HepG2 (cell line): ENCODE data around the gene CDC37L1. TPM values are rescaled to one million over a fixed set of nuclear protein-coding genes. Genes with fewer than 3 reads are reported as not detected.

Source experiments
- AGO1 ChIP-seq: fragments of 200-400 bp; formaldehyde crosslinking; IDR thresholded peaks from 2 replicates; pipeline ENCODE4 v1.6.1; 2017; ENCODE audit warnings: mild to moderate bottlenecking, low read depth, low read length, moderate library complexity; ENCODE audit not compliant: poor library complexity, severe bottlenecking
- HHEX ChIP-seq: IDR thresholded peaks from 2 replicates; pipeline ENCODE4 v1.6.1; 2016; ENCODE audit warnings: control low read depth
- JUNB ChIP-seq: sonication (generic); formaldehyde crosslinking; IDR thresholded peaks from 2 replicates; pipeline ENCODE4 v1.8.0; 2022; ENCODE audit warnings: missing genetic modification reagents, mild to moderate bottlenecking, borderline replicate concordance
- MAZ ChIP-seq, 2 experiments: sonication (generic) in 1 of 2; formaldehyde crosslinking in 1 of 2; IDR thresholded peaks; 2 replicates each; pipeline versions ENCODE4 v1.5.0 to v1.6.1; 2012 to 2020; ENCODE audit warnings: low read depth in 2 of 2, mild to moderate bottlenecking in 2 of 2, borderline replicate concordance in 1 of 2, improper control_type of control experiment in 1 of 2, low read length in 1 of 2, missing genetic modification reagents in 1 of 2, moderate library complexity in 1 of 2
- NFKBIZ ChIP-seq: IDR thresholded peaks from 2 replicates; pipeline ENCODE4 v1.6.1; 2018; ENCODE audit warnings: missing genetic modification reagents, missing compliant biosample characterization
- TBX3 ChIP-seq: fragments of 450-650 bp; IDR thresholded peaks from 2 replicates; pipeline ENCODE4 v1.6.1; 2017; ENCODE audit warnings: antibody characterized with exemption, mild to moderate bottlenecking, inconsistent platforms, borderline replicate concordance
- TCF12 ChIP-seq, 2 experiments: fragments of 450-650 bp in 1 of 2; sonication (generic) in 1 of 2; formaldehyde crosslinking in 1 of 2; IDR thresholded peaks; 2 replicates each; pipeline versions ENCODE4 v1.6.1 to v1.8.0; 2017 to 2022; ENCODE audit warnings: antibody characterized with exemption in 1 of 2, mild to moderate bottlenecking in 1 of 2, missing genetic modification reagents in 1 of 2, moderate library complexity in 1 of 2
- ZBTB49 ChIP-seq: sonication (generic); formaldehyde crosslinking; IDR thresholded peaks from 2 replicates; pipeline ENCODE4 v1.4.0; 2020; ENCODE audit warnings: missing genetic modification reagents, borderline replicate concordance
- ZFAT ChIP-seq: sonication (generic); formaldehyde crosslinking; conservative IDR thresholded peaks from 2 replicates; pipeline ENCODE4 v1.8.1; 2023; ENCODE audit warnings: missing genetic modification reagents, inconsistent platforms
- ZKSCAN5 ChIP-seq: sonication (generic); formaldehyde crosslinking; IDR thresholded peaks from 2 replicates; pipeline ENCODE4 v1.5.1; 2020; ENCODE audit warnings: mild to moderate bottlenecking, missing genetic modification reagents
- polyA plus RNA-seq, 8 experiments: library from polyadenylated mRNA; depleted of rRNA in 3 of 8; stranded (reverse) in 7 of 8; unstranded in 1 of 8; fragments of >200 nt; fragmentation: Illumina TruSeq in 4 of 8; extraction: Trizol in 4 of 8; gene quantifications; 2 replicates each; pipeline versions ENCODE4 v1.2.1 to v1.2.3, GENCODE V29; 2011 to 2016; ENCODE audit warnings: low read depth in 4 of 8, missing spikeins in 1 of 8, mixed read lengths in 1 of 8; ENCODE audit not compliant: insufficient read depth in 1 of 8
- total RNA-seq, 5 experiments: library from RNA; depleted of rRNA; stranded (reverse); fragments of >200 nt; fragmentation: Illumina TruSeq; extraction: Trizol; gene quantifications; 2 replicates each; pipeline ENCODE4 v1.2.3, GENCODE V29; 2016; ENCODE audit warnings: low read depth in 1 of 5
- TF ChIP-seq, protein P1 (sequence below): sonication (generic); formaldehyde crosslinking; IDR thresholded peaks from 2 replicates; pipeline ENCODE4 v1.5.1; 2020; ENCODE audit warnings: mild to moderate bottlenecking, missing genetic modification reagents, borderline replicate concordance
- TF ChIP-seq, protein P2 (sequence below): IDR thresholded peaks from 2 replicates; pipeline ENCODE4 v1.6.1; 2012; ENCODE audit warnings: low read depth, low read length, improper control_type of control experiment
- TF ChIP-seq, protein P3 (sequence below): sonication (generic); formaldehyde crosslinking; IDR thresholded peaks from 2 replicates; pipeline ENCODE4 v1.4.0; 2020; ENCODE audit warnings: missing genetic modification reagents, borderline replicate concordance

Gene CDC37L1
- total and polyA plus RNA-seq, 2 of the 13 experiments (the other 11 are each of a cell fraction or from before 2014, with no cell fraction given), result 5.5 to 17.0 TPM

- TF ChIP-seq, protein P1, sequence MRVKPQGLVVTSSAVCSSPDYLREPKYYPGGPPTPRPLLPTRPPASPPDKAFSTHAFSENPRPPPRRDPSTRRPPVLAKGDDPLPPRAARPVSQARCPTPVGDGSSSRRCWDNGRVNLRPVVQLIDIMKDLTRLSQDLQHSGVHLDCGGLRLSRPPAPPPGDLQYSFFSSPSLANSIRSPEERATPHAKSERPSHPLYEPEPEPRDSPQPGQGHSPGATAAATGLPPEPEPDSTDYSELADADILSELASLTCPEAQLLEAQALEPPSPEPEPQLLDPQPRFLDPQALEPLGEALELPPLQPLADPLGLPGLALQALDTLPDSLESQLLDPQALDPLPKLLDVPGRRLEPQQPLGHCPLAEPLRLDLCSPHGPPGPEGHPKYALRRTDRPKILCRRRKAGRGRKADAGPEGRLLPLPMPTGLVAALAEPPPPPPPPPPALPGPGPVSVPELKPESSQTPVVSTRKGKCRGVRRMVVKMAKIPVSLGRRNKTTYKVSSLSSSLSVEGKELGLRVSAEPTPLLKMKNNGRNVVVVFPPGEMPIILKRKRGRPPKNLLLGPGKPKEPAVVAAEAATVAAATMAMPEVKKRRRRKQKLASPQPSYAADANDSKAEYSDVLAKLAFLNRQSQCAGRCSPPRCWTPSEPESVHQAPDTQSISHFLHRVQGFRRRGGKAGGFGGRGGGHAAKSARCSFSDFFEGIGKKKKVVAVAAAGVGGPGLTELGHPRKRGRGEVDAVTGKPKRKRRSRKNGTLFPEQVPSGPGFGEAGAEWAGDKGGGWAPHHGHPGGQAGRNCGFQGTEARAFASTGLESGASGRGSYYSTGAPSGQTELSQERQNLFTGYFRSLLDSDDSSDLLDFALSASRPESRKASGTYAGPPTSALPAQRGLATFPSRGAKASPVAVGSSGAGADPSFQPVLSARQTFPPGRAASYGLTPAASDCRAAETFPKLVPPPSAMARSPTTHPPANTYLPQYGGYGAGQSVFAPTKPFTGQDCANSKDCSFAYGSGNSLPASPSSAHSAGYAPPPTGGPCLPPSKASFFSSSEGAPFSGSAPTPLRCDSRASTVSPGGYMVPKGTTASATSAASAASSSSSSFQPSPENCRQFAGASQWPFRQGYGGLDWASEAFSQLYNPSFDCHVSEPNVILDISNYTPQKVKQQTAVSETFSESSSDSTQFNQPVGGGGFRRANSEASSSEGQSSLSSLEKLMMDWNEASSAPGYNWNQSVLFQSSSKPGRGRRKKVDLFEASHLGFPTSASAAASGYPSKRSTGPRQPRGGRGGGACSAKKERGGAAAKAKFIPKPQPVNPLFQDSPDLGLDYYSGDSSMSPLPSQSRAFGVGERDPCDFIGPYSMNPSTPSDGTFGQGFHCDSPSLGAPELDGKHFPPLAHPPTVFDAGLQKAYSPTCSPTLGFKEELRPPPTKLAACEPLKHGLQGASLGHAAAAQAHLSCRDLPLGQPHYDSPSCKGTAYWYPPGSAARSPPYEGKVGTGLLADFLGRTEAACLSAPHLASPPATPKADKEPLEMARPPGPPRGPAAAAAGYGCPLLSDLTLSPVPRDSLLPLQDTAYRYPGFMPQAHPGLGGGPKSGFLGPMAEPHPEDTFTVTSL (CRISPR knock-in tag), result peak; percentile 82; the same call in 1 of the 2 replicates
- TF ChIP-seq ZFAT (CRISPR knock-in tag) (no peak), JUNB (CRISPR knock-in tag) (no peak), AGO1 (no peak), ZBTB49 (CRISPR knock-in tag) (no peak), TCF12 (IDR thresholded peaks at IDR 0.05) (no peak), TCF12 (CRISPR knock-in tag; IDR thresholded peaks at IDR 0.05) (no peak), HHEX (CRISPR knock-in tag) (peak; percentile 61), MAZ (IDR thresholded peaks at IDR 0.05; ENCODE audit: borderline replicate concordance, low read depth, low read length) (no peak), MAZ (CRISPR knock-in tag; IDR thresholded peaks at IDR 0.05; ENCODE audit: low read depth) (no peak), TBX3 (peak; percentile 60; the same call in 1 of the 2 replicates), NFKBIZ (no peak), ZKSCAN5 (CRISPR knock-in tag) (no peak)
- TF ChIP-seq, protein P2, sequence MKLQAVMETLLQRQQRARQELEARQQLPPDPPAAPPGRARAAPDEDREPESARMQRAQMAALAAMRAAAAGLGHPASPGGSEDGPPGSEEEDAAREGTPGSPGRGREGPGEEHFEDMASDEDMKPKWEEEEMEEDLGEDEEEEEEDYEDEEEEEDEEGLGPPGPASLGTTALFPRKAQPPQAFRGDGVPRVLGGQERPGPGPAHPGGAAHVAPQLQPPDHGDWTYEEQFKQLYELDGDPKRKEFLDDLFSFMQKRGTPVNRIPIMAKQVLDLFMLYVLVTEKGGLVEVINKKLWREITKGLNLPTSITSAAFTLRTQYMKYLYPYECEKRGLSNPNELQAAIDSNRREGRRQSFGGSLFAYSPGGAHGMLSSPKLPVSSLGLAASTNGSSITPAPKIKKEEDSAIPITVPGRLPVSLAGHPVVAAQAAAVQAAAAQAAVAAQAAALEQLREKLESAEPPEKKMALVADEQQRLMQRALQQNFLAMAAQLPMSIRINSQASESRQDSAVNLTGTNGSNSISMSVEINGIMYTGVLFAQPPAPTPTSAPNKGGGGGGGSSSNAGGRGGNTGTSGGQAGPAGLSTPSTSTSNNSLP, result 0 out of 2 replicates have a peak, but pooled peaks have one; percentile 33
- TF ChIP-seq, protein P3, sequence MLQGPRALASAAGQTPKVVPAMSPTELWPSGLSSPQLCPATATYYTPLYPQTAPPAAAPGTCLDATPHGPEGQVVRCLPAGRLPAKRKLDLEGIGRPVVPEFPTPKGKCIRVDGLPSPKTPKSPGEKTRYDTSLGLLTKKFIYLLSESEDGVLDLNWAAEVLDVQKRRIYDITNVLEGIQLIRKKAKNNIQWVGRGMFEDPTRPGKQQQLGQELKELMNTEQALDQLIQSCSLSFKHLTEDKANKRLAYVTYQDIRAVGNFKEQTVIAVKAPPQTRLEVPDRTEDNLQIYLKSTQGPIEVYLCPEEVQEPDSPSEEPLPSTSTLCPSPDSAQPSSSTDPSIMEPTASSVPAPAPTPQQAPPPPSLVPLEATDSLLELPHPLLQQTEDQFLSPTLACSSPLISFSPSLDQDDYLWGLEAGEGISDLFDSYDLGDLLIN, result no peak
Measured at GRCh38 chr9:4657426-4658159, 21.8 kb upstream of the CDC37L1 start (continued).
